Nephron (organoid): Measurements from ENCODE around the gene RPS6KC1.

Experiments used
- H3K27ac Mint-ChIP-seq, 3 experiments: 2 replicates each; pipeline ENCODE4 v1.8.0; 2020; ENCODE audit warnings: mixed read lengths in 3 of 3, mild to moderate bottlenecking in 2 of 3, moderate library complexity in 1 of 3
- H3K27me3 Mint-ChIP-seq: 2 replicates; pipeline ENCODE4 v1.8.0; 2021; ENCODE audit warnings: low read depth, mild to moderate bottlenecking, moderate library complexity, mixed read lengths
- H3K36me3 Mint-ChIP-seq: 2 replicates; pipeline ENCODE4 v1.8.0; 2020; ENCODE audit warnings: low read depth, mixed read lengths
- H3K4me1 Mint-ChIP-seq: 2 replicates; pipeline ENCODE4 v1.8.0; 2020; ENCODE audit warnings: mixed read lengths
- H3K4me3 Mint-ChIP-seq, 3 experiments: 2 replicates each; pipeline ENCODE4 v1.8.0; 2020; ENCODE audit warnings: mild to moderate bottlenecking in 3 of 3, mixed read lengths in 3 of 3, moderate library complexity in 2 of 3
- H3K9me3 Mint-ChIP-seq: 2 replicates; pipeline ENCODE4 v1.8.0; 2020; ENCODE audit warnings: mixed read lengths
- CTCF ChIP-seq, 3 experiments: fragments of 200-600 bp; sonication (generic); IDR thresholded peaks; one replicate each; pipeline ENCODE4 v1.5.0; 2021; ENCODE audit warnings: antibody characterized with exemption in 3 of 3; ENCODE audit not compliant: unreplicated experiment in 3 of 3

The RPS6KC1 gene

GRCh38 chr1:213057264-213058059 lies 6.4 kb downstream of the RPS6KC1 start:
- Mint-ChIP-seq H3K4me1 (peaks cover 16% of the 10 kb centered on the region), H3K9me3 (peaks cover 5% of the 10 kb centered on the region), H3K4me3 (no peak overlapping the region), H3K27me3 (no peaks in the 10 kb centered on the region), H3K36me3 (peaks cover 16% of the 10 kb centered on the region), H3K27ac (no peak overlapping the region)
- TF ChIP-seq CTCF (IDR thresholded peaks at IDR 0.05; ENCODE audit: unreplicated experiment in 3 of 3) = no peak

DNA sequence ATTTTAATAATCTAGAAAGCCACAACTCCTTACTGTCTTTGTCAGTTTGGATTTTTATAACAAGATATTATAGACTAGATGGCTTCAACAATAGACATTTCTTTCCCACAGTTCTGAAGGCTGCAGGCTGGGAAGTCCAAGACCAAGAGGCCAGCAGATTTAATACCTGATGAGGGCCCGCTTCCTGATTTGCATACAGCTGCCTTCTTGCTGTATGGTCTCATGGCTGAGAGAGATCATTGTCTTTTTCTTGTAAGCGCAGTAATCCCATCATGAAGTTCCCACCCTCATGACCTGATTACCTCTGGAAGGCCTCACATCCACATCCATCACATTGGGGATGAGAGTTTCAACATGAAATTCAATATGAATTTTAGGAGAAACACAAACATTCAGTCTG lies 9.8 kb downstream of the RPS6KC1 start:
- Mint-ChIP-seq H3K9me3 (peaks cover 5% of the 10 kb centered on the region), H3K27ac (no peak overlapping the region), H3K4me1 (no peaks in the 10 kb centered on the region), H3K4me3 (no peak overlapping the region), H3K27me3 (no peaks in the 10 kb centered on the region), H3K36me3 (peaks cover 11% of the 10 kb centered on the region)
- no peak for TF ChIP-seq CTCF (IDR thresholded peaks at IDR 0.05; ENCODE audit: unreplicated experiment in 3 of 3)

DNA sequence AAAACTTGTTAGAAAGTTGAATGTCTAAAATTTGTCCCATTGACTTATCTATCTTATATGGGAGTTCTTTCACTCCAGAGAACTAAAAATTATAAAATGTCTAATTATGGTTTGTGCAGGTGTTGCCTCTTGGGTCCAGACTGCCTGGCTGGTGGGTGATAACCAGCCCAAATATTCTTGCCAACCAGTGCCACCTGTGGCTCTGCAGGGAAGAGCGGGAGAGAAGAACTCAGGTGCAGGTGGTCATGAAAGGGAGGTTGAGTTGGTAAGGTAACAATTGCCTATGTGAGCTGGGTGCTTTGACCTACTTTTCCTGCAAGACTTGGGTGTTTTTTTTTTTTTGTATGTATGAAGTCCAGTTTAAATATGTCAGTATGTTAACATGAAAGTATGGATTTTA lies 10.2 kb downstream of the RPS6KC1 start:
- peaks cover 11% of the 10 kb centered on the region for H3K36me3 Mint-ChIP-seq
- peaks cover 5% of the 10 kb centered on the region for H3K9me3 Mint-ChIP-seq
- no peak overlapping the region for H3K4me3 Mint-ChIP-seq
- no peak for TF ChIP-seq CTCF (IDR thresholded peaks at IDR 0.05; ENCODE audit: unreplicated experiment in 3 of 3)
- no peak overlapping the region for H3K27ac Mint-ChIP-seq
- no peaks in the 10 kb centered on the region for H3K27me3 Mint-ChIP-seq
- H3K4me1 Mint-ChIP-seq = no peaks in the 10 kb centered on the region

GRCh38 chr1:213065800-213066199 lies 14.8 kb downstream of the RPS6KC1 start:
- Mint-ChIP-seq H3K9me3 (no peaks in the 10 kb centered on the region), H3K4me3 (no peak overlapping the region), H3K4me1 (peaks cover 9% of the 10 kb centered on the region), H3K27me3 (no peaks in the 10 kb centered on the region), H3K27ac (no peak overlapping the region), H3K36me3 (peaks cover 3% of the 10 kb centered on the region)
- TF ChIP-seq CTCF (IDR thresholded peaks at IDR 0.05; ENCODE audit: unreplicated experiment in 3 of 3) = no peak

- Mint-ChIP-seq H3K9me3 (no peaks in the 10 kb centered on the region), H3K27ac (no peak overlapping the region), H3K27me3 (no peaks in the 10 kb centered on the region), H3K4me3 (no peak overlapping the region), H3K4me1 (peaks cover 9% of the 10 kb centered on the region), H3K36me3 (no peaks in the 10 kb centered on the region)
- TF ChIP-seq CTCF (IDR thresholded peaks at IDR 0.05; ENCODE audit: unreplicated experiment in 3 of 3) = no peak
Measured at GRCh38 chr1:213066363-213066762, 15.3 kb downstream of the RPS6KC1 start.

- H3K27me3 Mint-ChIP-seq = no peaks in the 10 kb centered on the region
- no peak for TF ChIP-seq CTCF (IDR thresholded peaks at IDR 0.05; ENCODE audit: unreplicated experiment in 3 of 3)
Measured at GRCh38 chr1:213067352-213067751, 16.3 kb downstream of the RPS6KC1 start.

More at GRCh38 chr1:213067352-213067751, 16.3 kb downstream of the RPS6KC1 start:
- Mint-ChIP-seq H3K27ac (no peak overlapping the region), H3K4me1 (peaks cover 13% of the 10 kb centered on the region), H3K36me3 (no peaks in the 10 kb centered on the region), H3K9me3 (no peaks in the 10 kb centered on the region), H3K4me3 (no peak overlapping the region)
